Measurements from ENCODE around the gene GNAS. TPM values are rescaled to one million over a fixed set of nuclear protein-coding genes. Genes with fewer than 3 reads are reported as not detected.

GNAS gene
- total RNA-seq, 4 donors from 2014 or later: 334 to 513 (median 458) TPM

DNA sequence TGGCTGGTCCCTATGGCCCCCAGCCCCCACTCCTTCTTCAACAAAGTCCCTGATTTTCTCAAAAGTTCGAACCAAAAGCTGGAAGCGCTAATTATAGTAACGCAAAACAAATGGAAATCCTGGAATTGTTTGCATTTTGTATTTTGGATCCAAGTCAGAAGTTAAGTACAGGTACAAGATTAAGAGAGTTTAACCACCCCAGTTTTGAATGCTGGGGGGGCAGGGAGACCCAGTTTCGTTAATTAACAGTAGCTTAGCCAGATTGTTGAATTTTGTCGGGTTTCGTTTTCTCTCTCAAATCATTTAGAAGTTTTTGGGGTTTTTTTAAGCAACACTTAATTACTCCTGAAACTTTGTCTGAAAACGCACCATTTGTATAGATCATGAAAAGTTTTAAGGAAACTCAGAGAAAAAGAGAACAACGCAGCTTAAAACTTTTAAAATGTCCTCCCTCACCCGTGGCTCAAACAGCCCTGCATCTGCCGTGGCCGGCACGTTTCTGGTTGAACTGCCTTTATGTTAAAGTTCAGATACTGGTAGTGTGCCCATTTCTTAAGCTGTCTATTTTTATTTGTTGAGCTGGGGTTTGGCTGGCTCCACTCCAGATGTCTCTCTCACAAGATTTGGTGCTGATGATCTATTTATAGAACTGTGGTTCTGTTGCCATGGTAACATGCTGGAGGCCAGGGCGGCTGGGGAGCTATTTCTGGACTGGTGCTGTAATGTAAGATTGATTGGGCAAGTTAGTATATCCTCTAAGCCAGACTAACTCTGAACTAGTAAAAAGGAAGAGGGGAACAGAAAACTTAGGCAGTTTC, 55.0 kb downstream of the GNAS start:
- Histone ChIP-seq H3K27me3 (no peaks in the 10 kb centered on the region), H3K4me3 (peak overlapping the region in 2 of 4 donors; percentile 15 to 32), H3K36me3 (peaks cover 34 to 94% (median 56%) of the 10 kb centered on the region in 3 donors), H3K27ac (peak overlapping the region; percentile 47 to 79 (median 63)), H3K9me3 (no peaks in the 10 kb centered on the region), H3K4me1 (peaks cover 14 to 55% (median 32%) of the 10 kb centered on the region in 3 donors)
- TF ChIP-seq, protein P1, sequence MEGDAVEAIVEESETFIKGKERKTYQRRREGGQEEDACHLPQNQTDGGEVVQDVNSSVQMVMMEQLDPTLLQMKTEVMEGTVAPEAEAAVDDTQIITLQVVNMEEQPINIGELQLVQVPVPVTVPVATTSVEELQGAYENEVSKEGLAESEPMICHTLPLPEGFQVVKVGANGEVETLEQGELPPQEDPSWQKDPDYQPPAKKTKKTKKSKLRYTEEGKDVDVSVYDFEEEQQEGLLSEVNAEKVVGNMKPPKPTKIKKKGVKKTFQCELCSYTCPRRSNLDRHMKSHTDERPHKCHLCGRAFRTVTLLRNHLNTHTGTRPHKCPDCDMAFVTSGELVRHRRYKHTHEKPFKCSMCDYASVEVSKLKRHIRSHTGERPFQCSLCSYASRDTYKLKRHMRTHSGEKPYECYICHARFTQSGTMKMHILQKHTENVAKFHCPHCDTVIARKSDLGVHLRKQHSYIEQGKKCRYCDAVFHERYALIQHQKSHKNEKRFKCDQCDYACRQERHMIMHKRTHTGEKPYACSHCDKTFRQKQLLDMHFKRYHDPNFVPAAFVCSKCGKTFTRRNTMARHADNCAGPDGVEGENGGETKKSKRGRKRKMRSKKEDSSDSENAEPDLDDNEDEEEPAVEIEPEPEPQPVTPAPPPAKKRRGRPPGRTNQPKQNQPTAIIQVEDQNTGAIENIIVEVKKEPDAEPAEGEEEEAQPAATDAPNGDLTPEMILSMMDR (IDR thresholded peaks at IDR 0.05): no peak
- peak in 1 of 4 donors; percentile 28 for TF ChIP-seq POLR2A (IDR thresholded peaks at IDR 0.05)
- WGBS, 2 donors: 18% methylated on average over 13 of the region's 13 CpGs
- intact Hi-C loops (cut with DNase I): no loop called here
- peak; percentile 20 for DNase-seq

DNA sequence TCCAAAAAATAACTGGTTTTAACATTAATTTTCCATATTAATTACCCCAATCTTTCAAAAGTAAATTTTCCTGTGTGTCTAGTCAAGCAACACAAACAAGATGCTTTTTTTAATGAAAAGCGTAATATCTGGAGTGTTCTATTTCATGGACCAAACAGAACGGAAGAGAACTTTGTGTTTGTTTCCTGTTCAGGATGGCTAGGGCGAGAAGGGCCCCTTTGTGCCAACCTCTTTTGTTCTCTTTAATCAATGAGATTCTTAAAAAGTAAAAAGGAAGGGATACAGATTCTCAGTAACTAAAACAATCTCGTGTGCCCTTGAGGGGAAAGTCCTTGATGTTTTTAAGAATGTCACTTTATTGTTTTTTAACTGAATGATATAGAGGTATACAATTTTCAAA, 55.7 kb downstream of the GNAS start:
- 42 to 53% methylated on average over 4 of the region's 4 CpGs for WGBS, 2 donors
- no peak for TF ChIP-seq POLR2A (IDR thresholded peaks at IDR 0.05)
- TF ChIP-seq, protein P1 (IDR thresholded peaks at IDR 0.05): no peak
- Histone ChIP-seq H3K9me3 (no peaks in the 10 kb centered on the region), H3K36me3 (peaks cover 34 to 89% (median 56%) of the 10 kb centered on the region in 3 donors), H3K4me3 (peak overlapping the region in 1 of 4 donors; percentile 32), H3K27ac (peak overlapping the region; percentile 19 to 79 (median 63)), H3K4me1 (peaks cover 14 to 48% (median 32%) of the 10 kb centered on the region in 3 donors), H3K27me3 (no peaks in the 10 kb centered on the region)
- no peak for DNase-seq
- intact Hi-C loops (cut with DNase I): no loop called here

DNA sequence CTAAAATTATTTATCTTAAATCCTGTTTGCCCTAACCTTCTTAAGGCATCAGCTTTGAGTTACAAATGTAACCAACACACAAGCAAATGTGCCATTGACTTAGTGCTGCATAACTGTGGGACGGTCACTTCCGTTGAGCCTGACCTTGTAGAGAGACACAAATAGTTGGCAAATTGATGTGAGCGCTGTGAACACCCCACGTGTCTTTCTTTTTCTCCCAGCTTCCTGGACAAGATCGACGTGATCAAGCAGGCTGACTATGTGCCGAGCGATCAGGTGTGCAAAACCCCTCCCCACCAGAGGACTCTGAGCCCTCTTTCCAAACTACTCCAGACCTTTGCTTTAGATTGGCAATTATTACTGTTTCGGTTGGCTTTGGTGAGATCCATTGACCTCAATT, 56.4 kb downstream of the GNAS start:
- no peak overlapping the region for H3K4me3 ChIP-seq
- H3K4me1 ChIP-seq: peaks cover 14 to 44% (median 32%) of the 10 kb centered on the region in 3 donors
- 78 to 81% methylated on average over 9 of the region's 9 CpGs for WGBS, 2 donors
- TF ChIP-seq, protein P1 (IDR thresholded peaks at IDR 0.05): no peak
- TF ChIP-seq POLR2A (IDR thresholded peaks at IDR 0.05): no peak
- peak overlapping the region in 2 of 4 donors; percentile 55 to 79 for H3K27ac ChIP-seq
- H3K27me3 ChIP-seq: no peaks in the 10 kb centered on the region
- H3K36me3 ChIP-seq: peaks cover 34 to 82% (median 50%) of the 10 kb centered on the region in 3 donors
- DNase-seq: no peak
- H3K9me3 ChIP-seq: no peaks in the 10 kb centered on the region
- intact Hi-C loops (cut with DNase I): no loop called here

DNA sequence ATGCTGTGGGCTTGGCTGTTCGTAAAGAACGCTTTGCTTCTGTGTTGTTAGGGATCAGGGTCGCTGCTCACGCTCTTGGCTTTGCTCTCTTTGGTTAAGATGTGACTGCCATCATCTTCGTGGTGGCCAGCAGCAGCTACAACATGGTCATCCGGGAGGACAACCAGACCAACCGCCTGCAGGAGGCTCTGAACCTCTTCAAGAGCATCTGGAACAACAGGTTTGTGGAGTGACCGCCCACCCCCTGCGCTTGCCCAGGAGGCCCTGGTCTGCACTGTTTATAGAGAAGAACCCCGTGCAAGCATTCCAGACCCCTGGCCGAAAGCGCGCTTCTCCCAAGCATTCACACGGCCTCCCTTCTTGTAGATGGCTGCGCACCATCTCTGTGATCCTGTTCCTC, 57.1 kb downstream of the GNAS start:
- no peak overlapping the region for H3K4me3 ChIP-seq
- intact Hi-C loops (cut with DNase I): no loop called here
- peaks cover 34 to 76% (median 44%) of the 10 kb centered on the region in 3 donors for H3K36me3 ChIP-seq

More for the DNA sequence above, 57.1 kb downstream of the GNAS start:
- no peaks in the 10 kb centered on the region for H3K9me3 ChIP-seq
- no peaks in the 10 kb centered on the region for H3K27me3 ChIP-seq
- WGBS, 2 donors: 95 to 99% methylated on average over 7 of the region's 15 CpGs
- DNase-seq: no peak
- H3K27ac ChIP-seq: no peak overlapping the region
- peaks cover 14 to 44% (median 32%) of the 10 kb centered on the region in 3 donors for H3K4me1 ChIP-seq
- no peak for TF ChIP-seq POLR2A (IDR thresholded peaks at IDR 0.05)
- TF ChIP-seq, protein P1 (IDR thresholded peaks at IDR 0.05): no peak

All from esophagus squamous epithelium (tissue), 5 donors.